Testis (tissue), 3 donors: ENCODE results near the gene CDON. TPM values are rescaled to one million over a fixed set of nuclear protein-coding genes. Genes with fewer than 3 reads are reported as not detected.

ENCODE experiments used
- DNase-seq: peaks from one replicate; pipeline ENCODE4 v3.0.0-alpha.2; 2019
- H3K27ac ChIP-seq, 2 donors: fragments of 200-600 bp; sonication (generic); one replicate each; pipeline ENCODE4 v1.5.1; 2019
- H3K27me3 ChIP-seq: fragments of 200-600 bp; sonication (generic); one replicate; pipeline ENCODE4 v1.5.1; 2019
- H3K36me3 ChIP-seq: fragments of 200-600 bp; sonication (generic); one replicate; pipeline ENCODE4 v1.5.1; 2017; ENCODE audit warnings: low read depth; ENCODE audit errors: missing control alignments
- H3K4me1 ChIP-seq: fragments of 200-600 bp; sonication (generic); one replicate; pipeline ENCODE4 v1.5.1; 2019
- H3K4me3 ChIP-seq, 2 donors: fragments of 200-600 bp; sonication (generic); one replicate each; pipeline ENCODE4 v1.5.1; 2017 to 2019
- H3K9me3 ChIP-seq: fragments of 200-600 bp; sonication (generic); one replicate; pipeline ENCODE4 v1.5.1; 2017
- CTCF ChIP-seq, 3 experiments: fragments of 450-650 bp in 2 of 3; fragments of 200-600 bp in 1 of 3; sonication (generic) in 1 of 3; IDR thresholded peaks; one replicate each; pipeline ENCODE4 v1.5.1; 2016 to 2019; ENCODE audit warnings: antibody characterized with exemption in 3 of 3, mild to moderate bottlenecking in 2 of 3, moderate library complexity in 1 of 3
- POLR2A ChIP-seq: fragments of 450-650 bp; IDR thresholded peaks from one replicate; pipeline ENCODE4 v1.6.1; 2017; ENCODE audit warnings: antibody characterized with exemption, mild to moderate bottlenecking, moderate library complexity
- WGBS, 2 donors: methylation state at CpG; one replicate each; pipeline ENCODE4 v1.1.5; 2018; 5-methylcytosine and 5-hydroxymethylcytosine counted together
- intact Hi-C: fragments of 100-400 bp; cut with DNase I; formaldehyde crosslinking; loops from one replicate; pipeline ENCODE4 v1.15.1; 2023; ENCODE audit warnings: low total_unique reads
- polyA plus RNA-seq: library from polyadenylated mRNA; stranded (reverse); fragments of 350-450 nt; fragmentation: Illumina TruSeq; extraction: RNeasy Lipid Tissue Mini Kit (QIAGEN cat#74804); gene quantifications from one replicate; pipeline ENCODE4 v1.2.3, GENCODE V29; 2014; ENCODE audit warnings: low read depth, low replicate concordance; ENCODE audit not compliant: insufficient read depth
- total RNA-seq, 2 donors: library from RNA; depleted of rRNA; stranded (reverse); fragments of >200 nt; gene quantifications; one replicate each; pipeline ENCODE4 v1.2.3, GENCODE V29; 2016

Gene CDON
- total and polyA plus RNA-seq, 3 donors from 2014 or later, result 20.6 to 27.7 (median 23.9) TPM

- Histone ChIP-seq H3K4me1 (no peaks in the 10 kb centered on the region), H3K36me3 (no peaks in the 10 kb centered on the region), H3K27me3 (no peaks in the 10 kb centered on the region), H3K9me3 (no peaks in the 10 kb centered on the region), H3K27ac (no peak overlapping the region), H3K4me3 (no peak overlapping the region)
- no peak for TF ChIP-seq CTCF (IDR thresholded peaks at IDR 0.05)
- no peak for DNase-seq
- 78 to 88% methylated on average over 8 of the region's 8 CpGs for WGBS, 2 donors
- intact Hi-C loops, result no loop called here
Observed at GRCh38 chr11:126080161-126080941, 17.7 kb upstream of the CDON start.

GRCh38 chr11:126079621-126080124, 17.0 kb upstream of the CDON start:
- 66 to 71% methylated on average over 4 to 6 of the region's 6 CpGs for whole genome bisulfite sequencing, 2 donors
- Histone ChIP-seq H3K27me3 (no peaks in the 10 kb centered on the region), H3K4me1 (no peaks in the 10 kb centered on the region), H3K4me3 (no peak overlapping the region), H3K36me3 (no peaks in the 10 kb centered on the region), H3K9me3 (no peaks in the 10 kb centered on the region), H3K27ac (no peak overlapping the region)
- intact Hi-C loops, result no loop called here
- TF ChIP-seq CTCF (IDR thresholded peaks at IDR 0.05) (no peak), POLR2A (no peak)
- no peak for DNase-seq

GRCh38 chr11:126076641-126077040, 14.0 kb upstream of the CDON start:
- H3K36me3 ChIP-seq, result no peaks in the 10 kb centered on the region
- WGBS, 2 donors, result 67 to 91% methylated on average over 1 of the region's 1 CpG
- no peaks in the 10 kb centered on the region for H3K27me3 ChIP-seq
- DNase-seq, result no peak
- no peak overlapping the region for H3K27ac ChIP-seq
- no peak overlapping the region for H3K4me3 ChIP-seq
- TF ChIP-seq CTCF (IDR thresholded peaks at IDR 0.05) (no peak), POLR2A (no peak)
- no peaks in the 10 kb centered on the region for H3K4me1 ChIP-seq
- H3K9me3 ChIP-seq, result no peaks in the 10 kb centered on the region
- intact Hi-C loops, result no loop called here

GRCh38 chr11:126072801-126073594, 10.3 kb upstream of the CDON start:
- Histone ChIP-seq H3K36me3 (no peaks in the 10 kb centered on the region), H3K27ac (no peak overlapping the region), H3K4me3 (no peak overlapping the region), H3K4me1 (no peaks in the 10 kb centered on the region), H3K9me3 (no peaks in the 10 kb centered on the region), H3K27me3 (no peaks in the 10 kb centered on the region)
- intact Hi-C loops, result no loop called here
- DNase-seq, result no peak
- WGBS, 2 donors, result 66 to 69% methylated on average over 9 of the region's 9 CpGs
- TF ChIP-seq CTCF (IDR thresholded peaks at IDR 0.05) (no peak), POLR2A (no peak)
